GM12878 (cell line): ENCODE data around the gene STX10. TPM values are rescaled to one million over a fixed set of nuclear protein-coding genes. Genes with fewer than 3 reads are reported as not detected.

Experiments used
- ETV6 ChIP-seq, 2 experiments: fragments of 450-650 bp in 1 of 2; IDR thresholded peaks in 1 of 2; conservative IDR thresholded peaks in 1 of 2; 2 replicates each; pipeline ENCODE4 v1.6.1; 2014; ENCODE audit warnings: antibody characterized with exemption in 1 of 2, borderline replicate concordance in 1 of 2, low read depth in 1 of 2, mild to moderate bottlenecking in 1 of 2, moderate library complexity in 1 of 2
- GATAD2B ChIP-seq: fragments of 450-650 bp; conservative IDR thresholded peaks from 2 replicates; pipeline ENCODE4 v1.6.1; 2017; ENCODE audit warnings: low read depth, mild to moderate bottlenecking, moderate library complexity
- HCFC1 ChIP-seq: fragments of 150-350 bp; IDR thresholded peaks from 2 replicates; pipeline ENCODE4 v1.6.1; 2014; ENCODE audit warnings: low read length
- IKZF2 ChIP-seq, 2 experiments: fragments of 450-650 bp; IDR thresholded peaks; 2 replicates each; pipeline ENCODE4 v1.6.1; 2017; ENCODE audit warnings: mild to moderate bottlenecking in 2 of 2, moderate library complexity in 2 of 2
- LARP7 ChIP-seq: fragments of 450-650 bp; IDR thresholded peaks from 2 replicates; pipeline ENCODE4 v1.6.1; 2017; ENCODE audit warnings: mild to moderate bottlenecking
- NFYA ChIP-seq: IDR thresholded peaks from 2 replicates; pipeline ENCODE4 v1.6.1; 2011; ENCODE audit warnings: low read depth, mild to moderate bottlenecking, low read length, improper control_type of control experiment, borderline replicate concordance
- NR2C1 ChIP-seq: fragments of 450-650 bp; IDR thresholded peaks from 2 replicates; pipeline ENCODE4 v1.6.1; 2017; ENCODE audit warnings: antibody characterized with exemption, mild to moderate bottlenecking, moderate library complexity
- PBX3 ChIP-seq: IDR thresholded peaks from 2 replicates; pipeline ENCODE4 v1.6.1; 2011; ENCODE audit warnings: mild to moderate bottlenecking, low read depth, low read length, moderate library complexity; ENCODE audit not compliant: insufficient replicate concordance
- RUNX3 ChIP-seq: IDR thresholded peaks from 2 replicates; pipeline ENCODE4 v1.6.1; 2012; ENCODE audit warnings: low read length, inconsistent platforms
- SMC3 ChIP-seq: IDR thresholded peaks from 2 replicates; pipeline ENCODE4 v1.6.1; 2011; ENCODE audit warnings: low read length, improper control_type of control experiment, borderline replicate concordance
- SP1 ChIP-seq: IDR thresholded peaks from one replicate; pipeline ENCODE4 v1.6.1; 2011; ENCODE audit warnings: low read depth, low read length
- TARDBP ChIP-seq: IDR thresholded peaks from 2 replicates; pipeline ENCODE4 v1.6.1; 2016; ENCODE audit warnings: borderline replicate concordance
- TCF12 ChIP-seq: IDR thresholded peaks from 2 replicates; pipeline ENCODE4 v1.6.1; 2011; ENCODE audit warnings: low read depth, mild to moderate bottlenecking, low read length
- TCF3 ChIP-seq: IDR thresholded peaks from 2 replicates; pipeline ENCODE4 v1.6.1; 2012; ENCODE audit warnings: low read depth, mild to moderate bottlenecking, low read length, borderline replicate concordance; ENCODE audit not compliant: insufficient read depth
- YY1 ChIP-seq: IDR thresholded peaks from 2 replicates; pipeline ENCODE4 v1.6.1; 2011; ENCODE audit warnings: low read depth, mild to moderate bottlenecking, low read length
- ZBTB33 ChIP-seq: fragments of 450-650 bp; IDR thresholded peaks from 2 replicates; pipeline ENCODE4 v1.6.1; 2017; ENCODE audit warnings: mild to moderate bottlenecking
- ZBTB40 ChIP-seq: fragments of 450-650 bp; IDR thresholded peaks from 2 replicates; pipeline ENCODE4 v1.6.1; 2016; ENCODE audit warnings: mild to moderate bottlenecking, moderate library complexity, borderline replicate concordance
- ZNF687 ChIP-seq: fragments of 450-650 bp; IDR thresholded peaks from 2 replicates; pipeline ENCODE4 v1.6.1; 2017; ENCODE audit warnings: mild to moderate bottlenecking, moderate library complexity
- polyA plus RNA-seq, 11 experiments: library from polyadenylated mRNA; depleted of rRNA in 4 of 11; unstranded in 6 of 11; stranded (reverse) in 5 of 11; fragments of >200 nt; fragmentation: Nextera tagmentation in 4 of 11; fragmentation: Illumina TruSeq in 1 of 11; extraction: Ambion mirVana in 4 of 11; extraction: Trizol in 1 of 11; gene quantifications; 1 replicate in 1 of 11; 2 replicates in 10 of 11; pipeline versions ENCODE4 v1.2.1 to v1.2.3, GENCODE V29; 2011 to 2016; ENCODE audit warnings: inconsistent platforms in 2 of 11, missing spikeins in 2 of 11, low read depth in 1 of 11
- total RNA-seq, 4 experiments: library from RNA; depleted of rRNA in 3 of 4; stranded (reverse); fragments of >200 nt in 3 of 4; fragmentation: Illumina TruSeq in 1 of 4; extraction: Trizol in 1 of 4; gene quantifications; 2 replicates each; pipeline versions ENCODE4 v1.2.1 to v1.2.3, GENCODE V29; 2013 to 2021

STX10 gene
- total and polyA plus RNA-seq, 10 of the 15 experiments (the other 5 are each of a cell fraction or from before 2014, with no cell fraction given): 0.56 to 76.1 (median 47.6) TPM

GRCh38 chr19:13104360-13104847 is 45.8 kb downstream of the STX10 start (continued):
- TF ChIP-seq GATAD2B (peak; percentile 79; the same call in 1 of the 2 replicates), TCF3 (peak; percentile 97), ETV6 (conservative IDR thresholded peaks at IDR 0.05 in 1 of 2, IDR thresholded peaks at IDR 0.05 in 1 of 2; ENCODE audit: borderline replicate concordance in 1 of 2, low read depth in 1 of 2) (peak in 1 of 2 experiments; percentile 93; a peak in 2 of 4 replicates), ZBTB33 (no peak), YY1 (peak; percentile 69), PBX3 (no peak), SP1 (peak; percentile 41), ZNF687 (peak; percentile 77), LARP7 (no peak), SMC3 (peak; percentile 40; the same call in 1 of the 2 replicates), NR2C1 (no peak), IKZF2 (IDR thresholded peaks at IDR 0.05) (0 out of 4 replicates have a peak, but pooled peaks of 1 of the 2 experiments have one; percentile 32), NFYA (no peak), TCF12 (peak; percentile 65; the same call in 1 of the 2 replicates), RUNX3 (0 out of 2 replicates have a peak, but pooled peaks have one; percentile 27), TARDBP (peak; percentile 39; the same call in 1 of the 2 replicates), HCFC1 (peak; percentile 40; the same call in 1 of the 2 replicates), ZBTB40 (peak; percentile 69)
